Body of pancreas (tissue), 4 donors: ENCODE data around the gene TMEM250.

Source experiments
- POLR2A ChIP-seq, 3 donors: fragments of 450-650 bp; IDR thresholded peaks; one replicate each; pipeline ENCODE4 v1.6.1; 2016; ENCODE audit warnings: antibody characterized with exemption in 3 of 3, mild to moderate bottlenecking in 2 of 3
- TF ChIP-seq, protein P1 (sequence below), 7 experiments: fragments of 450-650 bp in 4 of 7; fragments of 200-600 bp in 3 of 7; sonication (generic) in 3 of 7; IDR thresholded peaks; one replicate each; pipeline ENCODE4 v1.5.1; 2016 to 2019; ENCODE audit warnings: antibody characterized with exemption in 7 of 7

GRCh38 chr9:136098844-136099243, 19.8 kb downstream of the TMEM250 start:
- no peak for TF ChIP-seq POLR2A (IDR thresholded peaks at IDR 0.05)
- TF ChIP-seq, protein P1, sequence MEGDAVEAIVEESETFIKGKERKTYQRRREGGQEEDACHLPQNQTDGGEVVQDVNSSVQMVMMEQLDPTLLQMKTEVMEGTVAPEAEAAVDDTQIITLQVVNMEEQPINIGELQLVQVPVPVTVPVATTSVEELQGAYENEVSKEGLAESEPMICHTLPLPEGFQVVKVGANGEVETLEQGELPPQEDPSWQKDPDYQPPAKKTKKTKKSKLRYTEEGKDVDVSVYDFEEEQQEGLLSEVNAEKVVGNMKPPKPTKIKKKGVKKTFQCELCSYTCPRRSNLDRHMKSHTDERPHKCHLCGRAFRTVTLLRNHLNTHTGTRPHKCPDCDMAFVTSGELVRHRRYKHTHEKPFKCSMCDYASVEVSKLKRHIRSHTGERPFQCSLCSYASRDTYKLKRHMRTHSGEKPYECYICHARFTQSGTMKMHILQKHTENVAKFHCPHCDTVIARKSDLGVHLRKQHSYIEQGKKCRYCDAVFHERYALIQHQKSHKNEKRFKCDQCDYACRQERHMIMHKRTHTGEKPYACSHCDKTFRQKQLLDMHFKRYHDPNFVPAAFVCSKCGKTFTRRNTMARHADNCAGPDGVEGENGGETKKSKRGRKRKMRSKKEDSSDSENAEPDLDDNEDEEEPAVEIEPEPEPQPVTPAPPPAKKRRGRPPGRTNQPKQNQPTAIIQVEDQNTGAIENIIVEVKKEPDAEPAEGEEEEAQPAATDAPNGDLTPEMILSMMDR (IDR thresholded peaks at IDR 0.05): no peak
